Measurements from ENCODE around the gene ADAMTS6.

The ADAMTS6 gene

DNA sequence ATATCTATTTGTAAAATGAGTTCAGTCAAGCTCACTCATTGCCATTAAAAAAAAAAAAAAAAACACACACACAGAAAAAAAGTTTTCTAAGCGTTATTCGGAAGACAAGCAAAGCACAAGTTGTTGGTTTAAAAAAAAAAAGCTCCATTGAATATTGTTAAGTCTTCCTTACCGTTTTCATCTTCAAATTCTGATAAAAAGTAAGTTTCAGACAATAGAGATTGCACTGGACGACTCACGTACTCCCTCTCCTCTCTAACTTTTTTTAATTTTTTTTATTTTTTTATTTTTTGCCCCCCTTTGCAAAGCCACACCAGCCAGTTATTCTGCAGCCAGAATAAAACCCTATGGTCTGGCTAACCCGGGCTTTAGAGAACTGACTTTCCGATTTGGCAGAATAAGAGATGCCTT is 544 bp downstream of the ADAMTS6 start:
- H3K4me3 ChIP-seq (ENCODE audit: low read depth, low read length), result peak overlapping the region; percentile 74
- DNase-seq (ENCODE audit: low read depth), result no peak
- TF ChIP-seq, protein P1, sequence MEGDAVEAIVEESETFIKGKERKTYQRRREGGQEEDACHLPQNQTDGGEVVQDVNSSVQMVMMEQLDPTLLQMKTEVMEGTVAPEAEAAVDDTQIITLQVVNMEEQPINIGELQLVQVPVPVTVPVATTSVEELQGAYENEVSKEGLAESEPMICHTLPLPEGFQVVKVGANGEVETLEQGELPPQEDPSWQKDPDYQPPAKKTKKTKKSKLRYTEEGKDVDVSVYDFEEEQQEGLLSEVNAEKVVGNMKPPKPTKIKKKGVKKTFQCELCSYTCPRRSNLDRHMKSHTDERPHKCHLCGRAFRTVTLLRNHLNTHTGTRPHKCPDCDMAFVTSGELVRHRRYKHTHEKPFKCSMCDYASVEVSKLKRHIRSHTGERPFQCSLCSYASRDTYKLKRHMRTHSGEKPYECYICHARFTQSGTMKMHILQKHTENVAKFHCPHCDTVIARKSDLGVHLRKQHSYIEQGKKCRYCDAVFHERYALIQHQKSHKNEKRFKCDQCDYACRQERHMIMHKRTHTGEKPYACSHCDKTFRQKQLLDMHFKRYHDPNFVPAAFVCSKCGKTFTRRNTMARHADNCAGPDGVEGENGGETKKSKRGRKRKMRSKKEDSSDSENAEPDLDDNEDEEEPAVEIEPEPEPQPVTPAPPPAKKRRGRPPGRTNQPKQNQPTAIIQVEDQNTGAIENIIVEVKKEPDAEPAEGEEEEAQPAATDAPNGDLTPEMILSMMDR (IDR thresholded peaks at IDR 0.05; ENCODE audit: low read depth, low read length, missing control alignments), result no peak

DNA sequence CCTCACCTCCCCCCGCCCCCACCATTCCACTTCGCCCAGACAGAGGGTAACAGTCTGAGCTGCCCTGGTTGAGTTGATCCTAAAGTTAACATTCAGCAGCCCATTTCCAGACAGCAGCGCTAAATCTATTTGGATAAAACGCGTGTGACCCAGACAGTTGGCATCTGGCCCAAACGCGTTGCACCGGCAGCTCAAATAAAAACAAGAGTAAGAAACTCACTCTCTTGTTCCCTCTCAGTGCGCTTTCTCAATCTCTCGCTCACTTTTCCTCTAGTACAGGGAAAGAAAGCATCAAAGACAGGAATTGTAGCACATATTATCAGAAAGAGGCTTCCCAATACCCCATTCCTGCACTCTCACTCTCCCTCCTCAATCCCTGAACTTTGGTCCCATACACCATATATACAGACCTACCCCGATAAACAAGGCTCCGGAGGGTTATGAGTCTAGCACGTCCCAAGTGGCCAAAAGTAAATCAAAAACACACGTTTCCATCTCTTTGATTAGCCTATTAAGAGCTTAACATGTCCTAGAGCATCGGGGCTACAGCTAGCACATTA is 1.3 kb downstream of the ADAMTS6 start:
- TF ChIP-seq, protein P1 (IDR thresholded peaks at IDR 0.05; ENCODE audit: low read depth, low read length, missing control alignments), result no peak
- DNase-seq (ENCODE audit: low read depth), result no peak
- peak overlapping the region; percentile 74 for H3K4me3 ChIP-seq (ENCODE audit: low read depth, low read length)

DNA sequence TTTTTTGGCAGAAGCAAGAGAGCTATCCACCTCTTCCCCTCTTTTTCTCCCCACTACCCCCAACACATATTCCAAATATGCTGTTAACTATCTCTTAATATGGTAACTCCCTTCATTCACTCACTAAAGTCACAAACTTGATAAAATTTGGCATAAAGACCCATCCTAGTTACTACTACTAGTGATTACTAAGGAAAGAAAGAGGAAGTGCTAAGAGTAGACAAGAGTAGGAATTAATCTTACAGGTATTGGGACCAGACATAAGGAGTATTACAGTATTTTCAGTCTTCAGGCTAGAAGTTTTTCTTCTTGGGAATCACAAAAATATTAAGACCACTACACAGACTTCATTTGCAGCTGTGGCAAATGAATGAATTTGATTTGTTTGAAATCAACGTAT is 2.2 kb downstream of the ADAMTS6 start:
- no peak overlapping the region for H3K4me3 ChIP-seq (ENCODE audit: low read depth, low read length)
- TF ChIP-seq, protein P1 (IDR thresholded peaks at IDR 0.05; ENCODE audit: low read depth, low read length, missing control alignments), result no peak
- no peak for DNase-seq (ENCODE audit: low read depth)

DNA sequence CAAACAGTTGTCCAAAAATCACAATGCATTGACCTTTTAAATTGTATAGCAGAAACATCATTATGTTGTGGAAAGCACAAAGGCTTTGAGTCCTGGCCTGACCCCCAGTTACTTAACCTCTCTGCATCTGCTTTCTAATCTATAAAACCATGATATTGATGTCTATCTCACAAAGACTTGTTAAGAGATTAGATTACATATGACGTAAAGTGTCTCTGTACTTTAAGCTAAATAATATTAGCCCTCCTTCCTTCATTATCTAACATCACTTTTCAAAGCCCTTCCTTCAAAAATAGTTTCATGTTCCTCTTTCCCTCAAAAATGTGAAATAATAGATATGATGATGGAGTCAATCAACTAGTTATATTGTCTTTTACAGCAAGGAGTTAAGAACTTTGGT is 3.4 kb downstream of the ADAMTS6 start:
- DNase-seq (ENCODE audit: low read depth), result no peak
- H3K4me3 ChIP-seq (ENCODE audit: low read depth, low read length), result no peak overlapping the region
- TF ChIP-seq, protein P1 (IDR thresholded peaks at IDR 0.05; ENCODE audit: low read depth, low read length, missing control alignments), result no peak

DNA sequence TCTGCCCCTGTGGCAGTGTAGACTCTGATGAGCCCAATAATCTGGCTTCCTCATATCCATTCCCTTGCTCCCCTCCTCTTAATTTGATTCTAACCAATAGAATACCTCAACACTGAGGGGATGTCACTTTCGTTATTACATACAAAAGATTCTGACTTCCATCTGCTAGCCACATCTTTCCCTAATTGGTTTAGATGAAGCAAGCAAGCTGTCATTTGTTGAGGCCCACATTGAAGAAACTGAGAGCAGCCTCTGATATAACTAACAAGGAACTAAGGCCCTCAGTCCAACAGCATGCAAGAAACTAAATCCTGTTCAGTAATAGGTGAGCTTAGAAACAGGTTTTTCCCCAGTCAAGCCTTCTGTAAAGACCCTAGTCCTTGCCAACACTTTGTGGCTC is 5.8 kb downstream of the ADAMTS6 start:
- TF ChIP-seq, protein P1 (IDR thresholded peaks at IDR 0.05; ENCODE audit: low read depth, low read length, missing control alignments), result no peak
- H3K4me3 ChIP-seq (ENCODE audit: low read depth, low read length), result no peak overlapping the region
- DNase-seq (ENCODE audit: low read depth), result no peak

DNA sequence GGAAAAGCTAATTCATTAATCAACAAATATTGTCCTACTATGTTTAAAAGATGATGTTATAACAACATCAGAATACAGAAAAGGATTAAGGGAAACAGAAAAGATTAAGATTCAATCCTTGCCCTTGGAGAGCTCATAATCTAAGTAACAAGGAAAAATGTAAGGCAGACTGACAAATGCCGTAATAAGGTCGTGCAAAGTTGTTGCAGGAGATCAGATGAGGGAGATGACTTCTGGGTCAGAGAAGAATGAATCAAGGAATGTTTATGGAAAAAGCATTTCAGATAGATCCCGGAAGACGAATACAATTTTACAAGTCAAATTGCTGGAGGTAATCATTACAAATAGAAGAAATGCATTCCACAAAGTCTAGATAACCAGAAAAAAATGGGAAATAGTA is 6.4 kb downstream of the ADAMTS6 start:
- TF ChIP-seq, protein P1 (IDR thresholded peaks at IDR 0.05; ENCODE audit: low read depth, low read length, missing control alignments), result no peak
- H3K4me3 ChIP-seq (ENCODE audit: low read depth, low read length), result no peak overlapping the region
- no peak for DNase-seq (ENCODE audit: low read depth)

DNA sequence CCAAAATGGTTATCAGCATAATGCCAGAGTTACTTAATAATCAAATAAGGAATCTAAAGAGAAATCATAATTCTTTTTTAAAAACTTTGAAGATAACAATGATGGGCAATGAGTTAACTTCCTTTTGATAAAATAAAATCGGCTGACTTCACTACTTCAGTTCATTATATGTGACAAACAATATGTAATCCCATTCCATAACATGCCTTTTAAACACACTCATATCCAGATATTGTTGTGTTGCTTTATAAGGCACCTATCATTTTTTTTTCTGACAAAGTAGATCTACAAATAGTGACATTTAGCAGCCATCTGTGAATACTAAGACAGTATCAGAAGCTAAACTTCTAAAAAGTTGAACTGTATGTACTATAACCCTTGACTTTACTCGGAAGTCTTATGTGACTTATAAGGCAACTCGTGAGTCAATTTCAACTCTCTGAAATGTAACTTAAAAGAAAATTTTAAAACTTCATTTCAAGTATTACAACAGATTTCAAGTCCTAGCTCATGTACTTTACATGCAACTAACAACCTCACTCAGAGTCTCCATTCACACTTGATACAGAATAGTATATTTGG is 7.5 kb downstream of the ADAMTS6 start:
- TF ChIP-seq, protein P1 (IDR thresholded peaks at IDR 0.05; ENCODE audit: low read depth, low read length, missing control alignments), result no peak
- no peak for DNase-seq (ENCODE audit: low read depth)
- no peak overlapping the region for H3K4me3 ChIP-seq (ENCODE audit: low read depth, low read length)

All from GM12864 (cell line).